HepG2 (cell line): ENCODE data around the gene VWA5B1. TPM values are rescaled to one million over a fixed set of nuclear protein-coding genes. Genes with fewer than 3 reads are reported as not detected.

ENCODE experiments used
- ATAC-seq: fragments of 200-7000 bp; cut with Tn5 transposase; 3 replicates; pipeline ENCODE4 v1.9.1; 2020; ENCODE audit warnings: mild to moderate bottlenecking, moderate library complexity
- BruUV-seq: library from RNA; stranded (reverse); fragments of 400-500 nt; replicated peaks from 2 replicates; lab custom pipeline; 2021; lab: Mats Ljungman, UMichigan
- CTCF ChIA-PET: fragments of 300-600 bp; formaldehyde crosslinking; extraction: SDS; loops from one replicate; lab custom pipeline; 2021; ENCODE audit warnings: low total read pairs, inconsistent platforms, low intra/inter-chr PET ratio; lab: Yijun Ruan, JAX
- POLR2A ChIA-PET: fragments of 350-600 bp; sonication (Branson Sonifier 250); formaldehyde crosslinking; loops from one replicate; lab custom pipeline; 2020; ENCODE audit warnings: antibody characterized with exemption, inconsistent platforms; lab: Yijun Ruan, JAX
- DNase-seq: peaks from one replicate; pipeline ENCODE4 v3.0.0-alpha.2; 2015; ENCODE audit warnings: low spot score
- FAIRE-seq: peaks from 3 replicates; lab custom pipeline; 2011; peaks lifted over from hg19 to GRCh38; lab: Jason Lieb, UNC
- H2AFZ ChIP-seq: one replicate; pipeline ENCODE4 v1.6.1; 2011; ENCODE audit warnings: low read length, inconsistent platforms
- H3K27ac ChIP-seq: fragments of 300-600 bp; 3 replicates; pipeline ENCODE4 v1.8.0; 2011; ENCODE audit warnings: mixed run types, mild to moderate bottlenecking, mixed read lengths, low read length, inconsistent platforms; ENCODE audit not compliant: insufficient read depth; ENCODE audit errors: extremely low read length
- H3K27me3 ChIP-seq, 2 experiments: fragments of 200-600 bp in 1 of 2; 2 replicates in 1 of 2; 3 replicates in 1 of 2; pipeline versions ENCODE4 v1.6.0 to v1.8.0; 2011; ENCODE audit warnings: low read length in 2 of 2, mild to moderate bottlenecking in 2 of 2, moderate library complexity in 2 of 2, inconsistent platforms in 1 of 2; ENCODE audit not compliant: insufficient read depth in 2 of 2, control insufficient read depth in 1 of 2
- H3K36me3 ChIP-seq, 2 experiments: fragments of 200-600 bp in 1 of 2; replicated peaks in 1 of 2; 2 replicates in 1 of 2; 3 replicates in 1 of 2; pipeline versions ENCODE4 v1.5.1 to v1.8.0; 2011; ENCODE audit warnings: low read length in 2 of 2, inconsistent platforms in 1 of 2; ENCODE audit not compliant: insufficient read depth in 2 of 2, control insufficient read depth in 1 of 2
- H3K4me1 ChIP-seq: 2 replicates; pipeline ENCODE4 v1.5.1; 2012; ENCODE audit warnings: low read length, inconsistent platforms; ENCODE audit not compliant: insufficient read depth
- H3K4me2 ChIP-seq: 2 replicates; pipeline ENCODE4 v1.6.0; 2011; ENCODE audit warnings: low read depth, low read length, inconsistent platforms
- H3K4me3 ChIP-seq, 3 experiments: fragments of 200-600 bp in 1 of 3; sonication (generic), shearing (Covaris generic) in 1 of 3; replicated peaks in 1 of 3; 2 replicates each; pipeline ENCODE4 v1.5.1; 2011 to 2016; ENCODE audit warnings: low read length in 3 of 3, inconsistent platforms in 2 of 3, low read depth in 2 of 3, mild to moderate bottlenecking in 2 of 3, control low read depth in 1 of 3, mixed read lengths in 1 of 3; ENCODE audit not compliant: insufficient read depth in 1 of 3
- H3K79me2 ChIP-seq: one replicate; pipeline ENCODE4 v1.6.1; 2011; ENCODE audit warnings: low read length, inconsistent platforms; ENCODE audit not compliant: insufficient read depth
- H3K9ac ChIP-seq: 2 replicates; pipeline ENCODE4 v1.6.0; 2011; ENCODE audit warnings: mild to moderate bottlenecking, low read depth, low read length, inconsistent platforms; ENCODE audit not compliant: insufficient read depth
- H3K9me3 ChIP-seq: 2 replicates; pipeline ENCODE4 v1.5.1; 2012; ENCODE audit warnings: mild to moderate bottlenecking, low read length
- H4K20me1 ChIP-seq: 2 replicates; pipeline ENCODE4 v1.6.0; 2011; ENCODE audit warnings: inconsistent platforms, mild to moderate bottlenecking, low read length, moderate library complexity; ENCODE audit not compliant: insufficient read depth
- AHR ChIP-seq: IDR thresholded peaks from 2 replicates; pipeline ENCODE4 v1.6.1; 2018; ENCODE audit warnings: missing genetic modification reagents, missing compliant biosample characterization
- ARID3A ChIP-seq: IDR thresholded peaks from 2 replicates; pipeline ENCODE4 v1.6.1; 2012; ENCODE audit warnings: low read depth, low read length, improper control_type of control experiment
- HMG20B ChIP-seq: conservative IDR thresholded peaks from 2 replicates; pipeline ENCODE4 v1.6.1; 2016; ENCODE audit warnings: missing genetic modification reagents, missing compliant biosample characterization
- HOXA9 ChIP-seq: sonication (generic); formaldehyde crosslinking; IDR thresholded peaks from 2 replicates; pipeline ENCODE4 v1.8.1; 2022; ENCODE audit warnings: missing genetic modification reagents, mild to moderate bottlenecking, moderate library complexity, borderline replicate concordance
- KLF12 ChIP-seq: sonication (generic); formaldehyde crosslinking; IDR thresholded peaks from 2 replicates; pipeline ENCODE4 v1.4.0; 2020; ENCODE audit warnings: missing genetic modification reagents, borderline replicate concordance
- NFE2L2 ChIP-seq: fragments of 150-350 bp; IDR thresholded peaks from 2 replicates; pipeline ENCODE4 v1.6.1; 2014; ENCODE audit warnings: low read length
- PCBP2 ChIP-seq: fragments of 200-400 bp; formaldehyde crosslinking; optimal IDR thresholded peaks from 2 replicates; pipeline ENCODE3; 2018; ENCODE audit warnings: low read length, low read depth; ENCODE audit not compliant: poor library complexity, severe bottlenecking
- PREB ChIP-seq: sonication (generic); formaldehyde crosslinking; IDR thresholded peaks from 2 replicates; pipeline ENCODE4 v1.4.0; 2020; ENCODE audit warnings: missing genetic modification reagents
- SATB2 ChIP-seq: sonication (generic); formaldehyde crosslinking; IDR thresholded peaks from 2 replicates; pipeline ENCODE4 v1.5.0; 2020; ENCODE audit warnings: missing genetic modification reagents
- SMARCC2 ChIP-seq: fragments of 450-650 bp; IDR thresholded peaks from 2 replicates; pipeline ENCODE4 v1.6.1; 2017; ENCODE audit warnings: antibody characterized with exemption, mild to moderate bottlenecking
- U2AF2 ChIP-seq: fragments of 200-400 bp; formaldehyde crosslinking; IDR thresholded peaks from 2 replicates; pipeline ENCODE4 v1.6.1; 2017; ENCODE audit warnings: low read depth, mild to moderate bottlenecking, low read length
- YY1 ChIP-seq: IDR thresholded peaks from 2 replicates; pipeline ENCODE4 v1.6.1; 2011; ENCODE audit warnings: low read length, low read depth, moderate library complexity, mild to moderate bottlenecking; ENCODE audit not compliant: insufficient read depth, insufficient replicate concordance
- ZIK1 ChIP-seq: sonication (generic); formaldehyde crosslinking; IDR thresholded peaks from 2 replicates; pipeline ENCODE4 v1.5.0; 2020; ENCODE audit warnings: mild to moderate bottlenecking, low read depth, missing genetic modification reagents, borderline replicate concordance
- ZNF101 ChIP-seq: sonication (generic); formaldehyde crosslinking; IDR thresholded peaks from 2 replicates; pipeline ENCODE4 v1.4.0; 2020; ENCODE audit warnings: mild to moderate bottlenecking, low read depth, missing genetic modification reagents, borderline replicate concordance
- ZNF296 ChIP-seq: sonication (generic); formaldehyde crosslinking; conservative IDR thresholded peaks from 2 replicates; pipeline ENCODE4 v1.5.0; 2020; ENCODE audit warnings: mild to moderate bottlenecking, missing genetic modification reagents
- ZNF326 ChIP-seq: sonication (generic); formaldehyde crosslinking; IDR thresholded peaks from 2 replicates; pipeline ENCODE4 v1.4.0; 2020; ENCODE audit warnings: missing genetic modification reagents, borderline replicate concordance
- ZNF740 ChIP-seq: sonication (generic); formaldehyde crosslinking; IDR thresholded peaks from 2 replicates; pipeline ENCODE4 v1.4.0; 2020; ENCODE audit warnings: missing genetic modification reagents
- WGBS: methylation state at CpG from one replicate; pipeline ENCODE4 v1.1.6; 2017; ENCODE audit warnings: low lambda C conversion rate; 5-methylcytosine and 5-hydroxymethylcytosine counted together
- in situ Hi-C: cut with HindIII; loops from 2 replicates; pipeline ENCODE4 v1.10.0; 2017; ENCODE audit warnings: low pct_unique_long_range_greater_than_20kb; ENCODE audit not compliant: extremely low pct_ligation_motif_present
- intact Hi-C: fragments of 100-400 bp; cut with micrococcal nuclease; formaldehyde crosslinking; loops from one replicate; pipeline ENCODE4 v1.10.0; 2022; ENCODE audit not compliant: unreplicated experiment
- polyA plus RNA-seq, 8 experiments: library from polyadenylated mRNA; depleted of rRNA in 3 of 8; stranded (reverse) in 7 of 8; unstranded in 1 of 8; fragments of >200 nt; fragmentation: Illumina TruSeq in 4 of 8; extraction: Trizol in 4 of 8; gene quantifications; 2 replicates each; pipeline versions ENCODE4 v1.2.1 to v1.2.3, GENCODE V29; 2011 to 2016; ENCODE audit warnings: low read depth in 4 of 8, missing spikeins in 1 of 8, mixed read lengths in 1 of 8; ENCODE audit not compliant: insufficient read depth in 1 of 8
- total RNA-seq, 5 experiments: library from RNA; depleted of rRNA; stranded (reverse); fragments of >200 nt; fragmentation: Illumina TruSeq; extraction: Trizol; gene quantifications; 2 replicates each; pipeline ENCODE4 v1.2.3, GENCODE V29; 2016; ENCODE audit warnings: low read depth in 1 of 5

VWA5B1 gene
- total and polyA plus RNA-seq, 2 of the 13 experiments (the other 11 are each of a cell fraction or from before 2014, with no cell fraction given) = not detected

GRCh38 chr1:20261095-20261494 lies 29.6 kb upstream of the VWA5B1 start:
- in situ Hi-C loops = no loop called here

GRCh38 chr1:20262810-20263534 lies 27.7 kb upstream of the VWA5B1 start:
- DNase-seq (no peak), ATAC-seq (no peak), FAIRE-seq (no peak)
- H4K20me1 ChIP-seq = no peaks in the 10 kb centered on the region
- in situ Hi-C loops (no loop called here), intact Hi-C loops (no loop called here)
- POLR2A ChIA-PET = no interaction called here
- no peaks in the 10 kb centered on the region for H3K4me1 ChIP-seq
- no TSS peak for BruUV-seq
- H3K36me3 ChIP-seq = no peaks in the 10 kb centered on the region
- CTCF ChIA-PET = no interaction called here
- H3K79me2 ChIP-seq = no peaks in the 10 kb centered on the region
- H3K27ac ChIP-seq = no peak overlapping the region
- no peak overlapping the region for H3K9ac ChIP-seq
- no peak overlapping the region for H2AFZ ChIP-seq
- peaks cover 0 to 18% of the 10 kb centered on the region in 2 experiments; a peak in 3 of 5 replicates for H3K27me3 ChIP-seq
- no peaks in the 10 kb centered on the region for H3K9me3 ChIP-seq
- 0% methylated on average over 5 of the region's 8 CpGs for WGBS
- no peak overlapping the region for H3K4me2 ChIP-seq
- H3K4me3 ChIP-seq = no peak overlapping the region
- TF ChIP-seq ZNF296 (CRISPR knock-in tag) (no peak), HOXA9 (CRISPR knock-in tag) (no peak), ZNF326 (no peak), AHR (CRISPR knock-in tag) (no peak), YY1 (no peak), ZNF101 (CRISPR knock-in tag) (no peak), U2AF2 (no peak), HMG20B (CRISPR knock-in tag) (no peak), ZIK1 (CRISPR knock-in tag) (no peak), ZNF740 (CRISPR knock-in tag) (no peak), NFE2L2 (no peak), SMARCC2 (no peak), PCBP2 (no peak), PREB (no peak), ARID3A (no peak)

More at GRCh38 chr1:20261095-20261494, 29.6 kb upstream of the VWA5B1 start:
- Histone ChIP-seq H2AFZ (no peak overlapping the region), H4K20me1 (no peaks in the 10 kb centered on the region), H3K27ac (no peak overlapping the region), H3K27me3 (peaks cover 0 to 18% of the 10 kb centered on the region in 2 experiments; a peak in 2 of 5 replicates), H3K4me2 (no peak overlapping the region), H3K9me3 (no peaks in the 10 kb centered on the region), H3K9ac (no peak overlapping the region), H3K4me3 (no peak overlapping the region), H3K79me2 (no peaks in the 10 kb centered on the region), H3K36me3 (no peaks in the 10 kb centered on the region), H3K4me1 (no peaks in the 10 kb centered on the region)
- TF ChIP-seq KLF12 (no peak), SATB2 (no peak)
- ChIA-PET CTCF (no interaction called here), POLR2A (no interaction called here)
- BruUV-seq = no TSS peak
- FAIRE-seq (no peak), ATAC-seq (no peak), DNase-seq (no peak)
- 43% methylated on average over 5 of the region's 5 CpGs for WGBS
- intact Hi-C loops = no loop called here
